NCI-H460 (cell line): Measurements from ENCODE around the gene KRT86. TPM values are rescaled to one million over a fixed set of nuclear protein-coding genes. Genes with fewer than 3 reads are reported as not detected.
A peak's percentile ranks its signal among the peaks of the same experiment; 100 is the strongest.
"Not testable (repeated sequence)": the region's sequence is repeated elsewhere in the genome, so short reads cannot be mapped to it uniquely, and the experiment has no call there.

Experiments used
- DNase-seq: peaks from one replicate; pipeline ENCODE4 v3.0.0-alpha.2; 2016; ENCODE audit warnings: low read depth; ENCODE audit errors: extremely low read depth
- total RNA-seq: library from RNA; depleted of rRNA; stranded (reverse); fragments of >200 nt; shearing (Covaris generic); gene quantifications from 2 replicates; pipeline ENCODE4 v1.2.3, GENCODE V29; 2014

KRT86 gene
- total RNA-seq, 1 experiment from 2014 or later = 0.92 TPM

GRCh38 chr12:52287816-52288805, 13.7 kb downstream of the KRT86 start:
- not testable (repeated sequence) for DNase-seq

GRCh38 chr12:52290483-52291134, 16.2 kb downstream of the KRT86 start:
- DNase-seq = not testable (repeated sequence)

GRCh38 chr12:52291267-52291935, 17.0 kb downstream of the KRT86 start, which contains the start of gene KRT81:
TSS of gene KRT81 (minus strand) at chr12:52291534. CDS start at chr12:52291465, 69 bp downstream.
- DNase-seq = no peak

- no peak for DNase-seq
Measured at GRCh38 chr12:52293926-52294325, 19.5 kb downstream of the KRT86 start.

- no peak for DNase-seq
Measured at GRCh38 chr12:52294803-52295202, 20.4 kb downstream of the KRT86 start.

- no peak for DNase-seq
Measured at GRCh38 chr12:52295663-52296062, 21.2 kb downstream of the KRT86 start.

GRCh38 chr12:52296572-52297215, 22.2 kb downstream of the KRT86 start:
- DNase-seq = no peak

- DNase-seq = no peak
Measured at GRCh38 chr12:52298677-52299190, 24.3 kb downstream of the KRT86 start.

- no peak for DNase-seq
Measured at GRCh38 chr12:52300796-52301691, 26.6 kb downstream of the KRT86 start.

GRCh38 chr12:52301721-52302120, 27.3 kb downstream of the KRT86 start:
- DNase-seq = not testable (repeated sequence)

- not testable (repeated sequence) for DNase-seq
Measured at GRCh38 chr12:52302242-52302914, 27.9 kb downstream of the KRT86 start.

GRCh38 chr12:52304941-52305411, 30.5 kb downstream of the KRT86 start:
- not testable (repeated sequence) for DNase-seq

GRCh38 chr12:52305921-52306705, 31.7 kb downstream of the KRT86 start:
- no peak for DNase-seq

GRCh38 chr12:52306731-52307130, 32.3 kb downstream of the KRT86 start:
- no peak for DNase-seq

- DNase-seq = peak; percentile 60
Measured at GRCh38 chr12:52307836-52308805, 33.7 kb downstream of the KRT86 start.

GRCh38 chr12:52308806-52309425, 34.5 kb downstream of the KRT86 start:
- DNase-seq = no peak
